Caco-2 (cell line): ENCODE results near the gene HDAC4. TPM values are rescaled to one million over a fixed set of nuclear protein-coding genes. Genes with fewer than 3 reads are reported as not detected.

ENCODE experiments used
- BruUV-seq: library from RNA; stranded (reverse); fragments of 400-500 nt; replicated peaks from 2 replicates; lab custom pipeline; 2021; lab: Mats Ljungman, UMichigan
- CTCF ChIA-PET: fragments of 300-600 bp; sonication (Branson Sonifier 250); formaldehyde crosslinking; loops from one replicate; lab custom pipeline; 2022; ENCODE audit warnings: antibody characterized with exemption; lab: Charles Lee
- POLR2A ChIA-PET: fragments of 300-600 bp; sonication (Branson Sonifier 250); formaldehyde crosslinking; loops from one replicate; lab custom pipeline; 2022; ENCODE audit warnings: antibody characterized with exemption; lab: Charles Lee
- DNase-seq, 2 experiments: peaks; one replicate each; pipeline versions ENCODE4 v3.0.0 to v3.0.0-alpha.2; 2020 to 2022
- H3K27me3 ChIP-seq: replicated peaks from 2 replicates; pipeline ENCODE4 v1.6.0; 2011; ENCODE audit warnings: low read length; ENCODE audit not compliant: control insufficient read depth, insufficient read depth
- H3K36me3 ChIP-seq: 2 replicates; pipeline ENCODE4 v1.5.1; 2011; ENCODE audit warnings: low read length; ENCODE audit not compliant: control insufficient read depth, insufficient read depth
- H3K4me1 ChIP-seq: fragments of 250-450 bp; sonication (Bioruptor Pico); 2 replicates; pipeline ENCODE4 v1.5.1; 2020; ENCODE audit warnings: mild to moderate bottlenecking
- H3K4me3 ChIP-seq: 2 replicates; pipeline ENCODE4 v1.5.1; 2011; ENCODE audit warnings: low read depth, mild to moderate bottlenecking, control low read depth, low read length
- H3K9me3 ChIP-seq: fragments of 250-450 bp; sonication (Bioruptor Pico); 2 replicates; pipeline ENCODE4 v1.5.1; 2020; ENCODE audit warnings: mild to moderate bottlenecking, moderate library complexity
- H3K27ac Mint-ChIP-seq: one replicate; pipeline ENCODE4 v1.8.0; 2022; ENCODE audit warnings: mixed read lengths; ENCODE audit not compliant: unreplicated experiment
- H3K27me3 Mint-ChIP-seq: one replicate; pipeline ENCODE4 v1.8.0; 2022; ENCODE audit warnings: mixed read lengths; ENCODE audit not compliant: insufficient read depth, unreplicated experiment
- H3K36me3 Mint-ChIP-seq: one replicate; pipeline ENCODE4 v1.8.0; 2022; ENCODE audit warnings: mild to moderate bottlenecking, mixed read lengths; ENCODE audit not compliant: insufficient read depth, unreplicated experiment
- H3K4me1 Mint-ChIP-seq: one replicate; pipeline ENCODE4 v1.8.0; 2022; ENCODE audit warnings: low read depth, mixed read lengths; ENCODE audit not compliant: unreplicated experiment
- H3K4me3 Mint-ChIP-seq: one replicate; pipeline ENCODE4 v1.8.0; 2022; ENCODE audit warnings: mild to moderate bottlenecking, moderate library complexity, mixed read lengths; ENCODE audit not compliant: unreplicated experiment
- H3K9me3 Mint-ChIP-seq: one replicate; pipeline ENCODE4 v1.8.0; 2022; ENCODE audit warnings: mixed read lengths; ENCODE audit not compliant: unreplicated experiment
- intact Hi-C: fragments of 100-400 bp; cut with micrococcal nuclease; formaldehyde crosslinking; loops from one replicate; pipeline ENCODE4 v1.10.0; 2022; ENCODE audit not compliant: unreplicated experiment
- total RNA-seq: library from RNA; stranded (reverse); gene quantifications from 2 replicates; pipeline ENCODE4 v1.2.3, GENCODE V29; 2022
- TF ChIP-seq, protein P1 (sequence below), 2 experiments: fragments of 200-600 bp in 1 of 2; IDR thresholded peaks; 1 replicate in 1 of 2; 2 replicates in 1 of 2; pipeline versions ENCODE4 v1.5.1 to v1.8.0; 2011 to 2022; ENCODE audit warnings: antibody characterized with exemption in 1 of 2, control low read depth in 1 of 2, inconsistent platforms in 1 of 2, low read depth in 1 of 2, low read length in 1 of 2, mild to moderate bottlenecking in 1 of 2, moderate library complexity in 1 of 2; ENCODE audit not compliant: insufficient read depth in 1 of 2, severe bottlenecking in 1 of 2, unreplicated experiment in 1 of 2

HDAC4 gene
- total RNA-seq, 1 experiment from 2014 or later = 15.5 TPM

DNA sequence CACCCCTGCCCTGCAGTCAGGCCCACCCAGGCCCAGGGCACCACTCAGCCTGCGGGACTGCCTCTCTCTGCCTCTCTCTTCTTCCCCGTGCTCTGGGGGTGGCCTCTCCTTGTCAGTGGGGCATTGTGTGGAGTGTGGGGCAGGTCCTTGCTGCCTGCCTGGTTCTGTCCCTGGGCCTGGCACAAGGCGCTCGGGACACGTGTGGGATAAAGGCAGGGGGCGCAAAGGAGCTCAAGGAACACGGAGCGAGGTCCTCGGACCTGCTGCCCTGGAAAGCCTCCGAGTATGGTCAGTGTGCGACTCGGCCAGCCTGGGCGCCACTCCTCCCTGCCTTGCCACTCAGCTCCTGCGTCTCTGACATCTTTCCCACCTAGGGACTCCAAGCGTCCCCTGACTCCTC lies 262.2 kb downstream of the HDAC4 start:
- Mint-ChIP-seq H3K27ac (no peak overlapping the region), H3K4me1 (no peaks in the 10 kb centered on the region), H3K9me3 (no peaks in the 10 kb centered on the region), H3K27me3 (no peaks in the 10 kb centered on the region), H3K4me3 (no peak overlapping the region), H3K36me3 (peaks cover 7% of the 10 kb centered on the region)
- intact Hi-C loops = no loop called here
- no peaks in the 10 kb centered on the region for H3K9me3 ChIP-seq
- DNase-seq = no peak
- BruUV-seq = no TSS peak
- H3K36me3 ChIP-seq = no peaks in the 10 kb centered on the region
- no peaks in the 10 kb centered on the region for H3K4me1 ChIP-seq
- TF ChIP-seq, protein P1, sequence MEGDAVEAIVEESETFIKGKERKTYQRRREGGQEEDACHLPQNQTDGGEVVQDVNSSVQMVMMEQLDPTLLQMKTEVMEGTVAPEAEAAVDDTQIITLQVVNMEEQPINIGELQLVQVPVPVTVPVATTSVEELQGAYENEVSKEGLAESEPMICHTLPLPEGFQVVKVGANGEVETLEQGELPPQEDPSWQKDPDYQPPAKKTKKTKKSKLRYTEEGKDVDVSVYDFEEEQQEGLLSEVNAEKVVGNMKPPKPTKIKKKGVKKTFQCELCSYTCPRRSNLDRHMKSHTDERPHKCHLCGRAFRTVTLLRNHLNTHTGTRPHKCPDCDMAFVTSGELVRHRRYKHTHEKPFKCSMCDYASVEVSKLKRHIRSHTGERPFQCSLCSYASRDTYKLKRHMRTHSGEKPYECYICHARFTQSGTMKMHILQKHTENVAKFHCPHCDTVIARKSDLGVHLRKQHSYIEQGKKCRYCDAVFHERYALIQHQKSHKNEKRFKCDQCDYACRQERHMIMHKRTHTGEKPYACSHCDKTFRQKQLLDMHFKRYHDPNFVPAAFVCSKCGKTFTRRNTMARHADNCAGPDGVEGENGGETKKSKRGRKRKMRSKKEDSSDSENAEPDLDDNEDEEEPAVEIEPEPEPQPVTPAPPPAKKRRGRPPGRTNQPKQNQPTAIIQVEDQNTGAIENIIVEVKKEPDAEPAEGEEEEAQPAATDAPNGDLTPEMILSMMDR (IDR thresholded peaks at IDR 0.05; ENCODE audit: insufficient read depth in 1 of 2, low read depth in 1 of 2, low read length in 1 of 2, severe bottlenecking in 1 of 2, unreplicated experiment in 1 of 2) = no peak
- CTCF ChIA-PET = no interaction called here
- POLR2A ChIA-PET = no interaction called here
- H3K27me3 ChIP-seq = no peaks in the 10 kb centered on the region
- no peak overlapping the region for H3K4me3 ChIP-seq

DNA sequence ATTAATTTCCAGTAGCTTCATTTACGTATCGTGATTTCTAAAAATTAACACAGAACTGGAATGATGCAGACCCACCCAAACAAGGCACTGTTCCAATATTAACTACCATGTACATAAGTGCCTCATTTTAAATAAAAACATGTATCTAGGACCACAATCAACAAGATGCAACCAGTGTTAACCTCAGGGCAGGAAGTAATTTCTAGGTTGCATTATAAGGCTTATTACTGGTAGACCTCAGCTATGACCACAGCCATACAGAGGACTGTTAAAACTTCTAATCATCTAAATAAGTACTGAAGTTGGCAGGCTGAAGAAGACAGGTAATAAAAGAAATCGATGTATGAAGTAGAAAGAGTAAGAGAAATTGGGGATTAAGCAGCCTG lies 262.9 kb downstream of the HDAC4 start:
- no peaks in the 10 kb centered on the region for H3K9me3 Mint-ChIP-seq
- no peak for DNase-seq
- Histone ChIP-seq H3K9me3 (no peaks in the 10 kb centered on the region), H3K36me3 (no peaks in the 10 kb centered on the region), H3K4me3 (no peak overlapping the region), H3K27me3 (no peaks in the 10 kb centered on the region), H3K4me1 (no peaks in the 10 kb centered on the region)
- H3K4me1 Mint-ChIP-seq = no peaks in the 10 kb centered on the region
- intact Hi-C loops = no loop called here
- H3K36me3 Mint-ChIP-seq = peaks cover 7% of the 10 kb centered on the region
- H3K4me3 Mint-ChIP-seq = no peak overlapping the region
- no peaks in the 10 kb centered on the region for H3K27me3 Mint-ChIP-seq
- ChIA-PET CTCF (no interaction called here), POLR2A (no interaction called here)
- TF ChIP-seq, protein P1 (IDR thresholded peaks at IDR 0.05; ENCODE audit: insufficient read depth in 1 of 2, low read depth in 1 of 2, low read length in 1 of 2, severe bottlenecking in 1 of 2, unreplicated experiment in 1 of 2) = no peak
- no peak overlapping the region for H3K27ac Mint-ChIP-seq
- no TSS peak for BruUV-seq

DNA sequence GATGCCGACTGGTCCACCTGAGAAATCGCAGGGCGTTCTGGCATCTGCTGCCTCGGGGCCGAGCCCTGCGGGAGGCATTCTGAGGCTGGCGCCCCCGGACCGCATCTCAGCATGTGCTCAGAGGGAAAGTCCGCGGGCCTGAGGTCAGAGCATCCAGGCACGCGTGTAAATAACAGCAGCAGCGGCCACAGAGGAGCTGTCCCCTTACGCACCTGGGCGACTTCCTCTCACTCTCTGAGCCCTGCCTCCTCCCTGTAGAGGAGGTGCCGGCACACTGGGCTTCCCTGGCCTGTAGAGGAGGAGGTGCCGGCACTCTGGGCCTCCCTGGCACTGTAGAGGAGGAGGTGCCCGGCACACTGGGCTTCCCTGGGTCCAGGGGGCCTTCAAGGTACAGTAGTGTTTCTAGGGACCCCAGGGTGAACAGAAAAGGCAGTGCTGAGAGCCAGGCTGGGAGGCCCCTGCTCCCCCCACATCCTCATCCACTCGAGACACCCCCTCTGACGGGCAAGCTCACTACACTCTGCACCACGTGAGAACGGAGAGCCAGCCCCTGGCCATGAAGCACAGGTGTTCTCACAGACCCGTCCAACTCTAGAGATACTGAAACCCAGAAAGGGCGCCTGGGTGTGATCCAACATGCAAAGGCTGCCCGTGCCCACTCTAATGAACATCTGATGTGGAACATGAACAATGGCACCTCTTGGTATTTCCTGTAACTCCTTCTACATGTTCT lies 263.5 kb downstream of the HDAC4 start:
- DNase-seq = no peak
- Histone ChIP-seq H3K9me3 (no peaks in the 10 kb centered on the region), H3K36me3 (no peaks in the 10 kb centered on the region), H3K27me3 (no peaks in the 10 kb centered on the region), H3K4me1 (no peaks in the 10 kb centered on the region), H3K4me3 (no peak overlapping the region)
- intact Hi-C loops = no loop called here
- TF ChIP-seq, protein P1 (IDR thresholded peaks at IDR 0.05; ENCODE audit: insufficient read depth in 1 of 2, low read depth in 1 of 2, low read length in 1 of 2, severe bottlenecking in 1 of 2, unreplicated experiment in 1 of 2) = no peak
- no peak overlapping the region for H3K4me3 Mint-ChIP-seq
- H3K4me1 Mint-ChIP-seq = no peaks in the 10 kb centered on the region
- ChIA-PET CTCF (no interaction called here), POLR2A (no interaction called here)
- H3K27me3 Mint-ChIP-seq = no peaks in the 10 kb centered on the region
- H3K27ac Mint-ChIP-seq = no peak overlapping the region
- H3K9me3 Mint-ChIP-seq = no peaks in the 10 kb centered on the region
- H3K36me3 Mint-ChIP-seq = peaks cover 7% of the 10 kb centered on the region
- BruUV-seq = no TSS peak
